GM23248 (cell line): ENCODE results near the gene SET.

Source experiments
- EZH2 ChIP-seq: fragments of 200-600 bp; sonication (generic); IDR thresholded peaks from 2 replicates; pipeline ENCODE4 v1.6.1; 2018; ENCODE audit warnings: antibody characterized with exemption, mild to moderate bottlenecking; ENCODE audit not compliant: insufficient read depth, poor library complexity, severe bottlenecking
- EZH2phosphoT487 ChIP-seq: fragments of 200-600 bp; sonication (generic); IDR thresholded peaks from 2 replicates; pipeline ENCODE4 v1.6.1; 2018; ENCODE audit warnings: antibody characterized with exemption, moderate library complexity, mild to moderate bottlenecking, low read depth; ENCODE audit not compliant: insufficient read depth

DNA sequence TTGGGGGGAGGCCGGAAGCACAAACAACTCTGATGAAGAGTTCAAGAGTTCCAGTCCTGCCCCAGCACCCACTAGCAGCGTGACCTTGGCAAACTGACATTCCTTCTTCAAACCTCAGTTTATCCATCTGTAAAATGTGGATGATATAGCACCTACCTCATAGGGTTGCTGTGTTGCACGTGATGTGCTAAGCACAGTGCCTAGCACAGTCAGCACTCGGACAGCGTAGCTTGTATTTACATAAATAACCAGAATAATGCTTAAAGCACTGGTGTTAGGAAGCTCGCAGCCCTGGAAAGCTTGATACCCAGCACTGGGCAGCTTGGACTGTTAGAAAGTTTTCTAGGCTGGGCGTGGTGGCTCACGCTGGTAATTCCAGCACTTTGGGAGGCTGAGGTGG lies 18.4 kb downstream of the SET start:
- no peak for TF ChIP-seq EZH2
- no peak for TF ChIP-seq EZH2phosphoT487
